HEK293 (cell line): Measurements from ENCODE around the gene TGFB2.

Source experiments
- CTCF ChIA-PET: fragments of 350-600 bp; formaldehyde crosslinking; extraction: SDS; loops from one replicate; lab custom pipeline; 2021; ENCODE audit warnings: antibody characterized with exemption; lab: Yijun Ruan, JAX
- POLR2A ChIA-PET: fragments of 300-600 bp; formaldehyde crosslinking; extraction: SDS; loops from one replicate; lab custom pipeline; 2020; ENCODE audit warnings: antibody characterized with exemption, inconsistent platforms; lab: Yijun Ruan, JAX
- H3K27ac ChIP-seq: fragments of 200-500 bp; sonication (Bioruptor generic); 2 replicates; pipeline ENCODE4 v1.5.1; 2014; ENCODE audit warnings: low read depth, low read length, control low read depth, inconsistent platforms; ENCODE audit errors: extremely low read depth
- H3K36me3 ChIP-seq, 2 experiments: fragments of 200-500 bp in 1 of 2; sonication (Bioruptor generic) in 1 of 2; 1 replicate in 1 of 2; 2 replicates in 1 of 2; pipeline ENCODE4 v1.5.1; 2014 to 2017; ENCODE audit warnings: inconsistent platforms in 2 of 2, low read length in 2 of 2; ENCODE audit not compliant: control insufficient read depth in 2 of 2, insufficient read depth in 1 of 2
- H3K4me1 ChIP-seq: fragments of 200-500 bp; sonication (Bioruptor generic); 2 replicates; pipeline ENCODE4 v1.5.1; 2014; ENCODE audit warnings: mild to moderate bottlenecking, low read length, inconsistent platforms; ENCODE audit not compliant: control insufficient read depth, insufficient read depth
- H3K4me3 ChIP-seq: 2 replicates; pipeline ENCODE4 v1.5.1; 2011; ENCODE audit warnings: low read depth, mild to moderate bottlenecking, control low read depth, low read length, moderate library complexity
- H3K9me3 ChIP-seq: fragments of 200-500 bp; sonication (Bioruptor generic); 2 replicates; pipeline ENCODE4 v1.5.1; 2014; ENCODE audit warnings: low read depth, low read length, inconsistent platforms; ENCODE audit not compliant: control insufficient read depth, insufficient read depth
- ATF2 ChIP-seq: fragments of 450-650 bp; formaldehyde crosslinking; IDR thresholded peaks from 2 replicates; pipeline ENCODE4 v1.5.1; 2016; ENCODE audit warnings: missing biosample characterization, missing genetic modification characterization, low read depth
- KLF16 ChIP-seq: fragments of 450-650 bp; formaldehyde crosslinking; IDR thresholded peaks from 2 replicates; pipeline ENCODE4 v1.5.1; 2017; ENCODE audit warnings: missing biosample characterization, missing genetic modification characterization
- KLF8 ChIP-seq: fragments of 450-650 bp; formaldehyde crosslinking; IDR thresholded peaks from 2 replicates; pipeline ENCODE4 v1.5.1; 2016; ENCODE audit warnings: missing biosample characterization, missing genetic modification characterization
- RBAK ChIP-seq: fragments of 450-650 bp; formaldehyde crosslinking; IDR thresholded peaks from 2 replicates; pipeline ENCODE4 v1.5.1; 2016; ENCODE audit warnings: missing biosample characterization, missing genetic modification characterization
- REPIN1 ChIP-seq: fragments of 450-650 bp; formaldehyde crosslinking; IDR thresholded peaks from 2 replicates; pipeline ENCODE4 v1.5.1; 2017; ENCODE audit warnings: missing biosample characterization, missing genetic modification characterization, low read depth
- ZEB2 ChIP-seq: fragments of 450-650 bp; formaldehyde crosslinking; IDR thresholded peaks from 2 replicates; pipeline ENCODE4 v1.5.1; 2016; ENCODE audit warnings: missing biosample characterization, missing genetic modification characterization
- ZNF202 ChIP-seq: fragments of 450-650 bp; formaldehyde crosslinking; IDR thresholded peaks from 2 replicates; pipeline ENCODE4 v1.5.1; 2016; ENCODE audit warnings: missing biosample characterization, missing genetic modification characterization, borderline replicate concordance
- ZNF239 ChIP-seq: fragments of 450-650 bp; formaldehyde crosslinking; IDR thresholded peaks from 2 replicates; pipeline ENCODE4 v1.5.1; 2016; ENCODE audit warnings: missing biosample characterization, missing genetic modification characterization
- ZNF266 ChIP-seq: fragments of 450-650 bp; formaldehyde crosslinking; IDR thresholded peaks from 2 replicates; pipeline ENCODE4 v1.5.1; 2016; ENCODE audit warnings: missing biosample characterization, missing genetic modification characterization, low read depth
- ZNF335 ChIP-seq: fragments of 450-650 bp; formaldehyde crosslinking; conservative IDR thresholded peaks from 2 replicates; pipeline ENCODE4 v1.5.1; 2016; ENCODE audit warnings: missing biosample characterization, missing genetic modification characterization
- ZNF366 ChIP-seq: fragments of 450-650 bp; formaldehyde crosslinking; conservative IDR thresholded peaks from 2 replicates; pipeline ENCODE4 v1.5.1; 2016; ENCODE audit warnings: missing biosample characterization, missing genetic modification characterization
- ZNF521 ChIP-seq: fragments of 450-650 bp; formaldehyde crosslinking; IDR thresholded peaks from 2 replicates; pipeline ENCODE4 v1.5.1; 2017; ENCODE audit warnings: missing biosample characterization, mild to moderate bottlenecking, missing genetic modification characterization
- ZNF529 ChIP-seq: fragments of 450-650 bp; formaldehyde crosslinking; IDR thresholded peaks from 2 replicates; pipeline ENCODE4 v1.5.1; 2017; ENCODE audit warnings: missing genetic modification characterization, missing biosample characterization; ENCODE audit not compliant: insufficient replicate concordance
- ZNF548 ChIP-seq: fragments of 450-650 bp; formaldehyde crosslinking; IDR thresholded peaks from 2 replicates; pipeline ENCODE4 v1.5.1; 2016; ENCODE audit warnings: missing biosample characterization, missing genetic modification characterization
- ZNF623 ChIP-seq: fragments of 450-650 bp; formaldehyde crosslinking; IDR thresholded peaks from 2 replicates; pipeline ENCODE4 v1.5.1; 2016; ENCODE audit warnings: missing biosample characterization, missing genetic modification characterization
- ZNF629 ChIP-seq: fragments of 450-650 bp; formaldehyde crosslinking; IDR thresholded peaks from 2 replicates; pipeline ENCODE4 v1.5.1; 2017; ENCODE audit warnings: missing biosample characterization, missing genetic modification characterization

The TGFB2 gene

GRCh38 chr1:218479436-218480115 is 134.4 kb downstream of the TGFB2 start:
- ChIA-PET POLR2A (interaction anchor here (0.6 kb wide), 1 partner anchor 32 kb away, joined by 4 read pairs; no protein-coding TSS in a partner anchor), CTCF (interaction anchor here (1.3 kb wide), 1 partner anchor 9 kb away, joined by 6 read pairs; no protein-coding TSS in a partner anchor)
- H3K27ac ChIP-seq: no peak overlapping the region
- no peaks in the 10 kb centered on the region for H3K9me3 ChIP-seq
- no peaks in the 10 kb centered on the region; the same call in 1 of the 2 replicates for H3K4me1 ChIP-seq
- H3K4me3 ChIP-seq: no peak overlapping the region
- H3K36me3 ChIP-seq: no peaks in the 10 kb centered on the region
- TF ChIP-seq ZNF548 (no peak), REPIN1 (tag by site-specific recombination) (no peak), ZNF623 (no peak), KLF8 (no peak), KLF16 (tag by site-specific recombination) (no peak), ZNF521 (tag by site-specific recombination) (no peak), RBAK (tag by site-specific recombination) (no peak), ZNF266 (tag by site-specific recombination) (no peak)
- TF ChIP-seq, all 188 proteins: peak for 0

DNA sequence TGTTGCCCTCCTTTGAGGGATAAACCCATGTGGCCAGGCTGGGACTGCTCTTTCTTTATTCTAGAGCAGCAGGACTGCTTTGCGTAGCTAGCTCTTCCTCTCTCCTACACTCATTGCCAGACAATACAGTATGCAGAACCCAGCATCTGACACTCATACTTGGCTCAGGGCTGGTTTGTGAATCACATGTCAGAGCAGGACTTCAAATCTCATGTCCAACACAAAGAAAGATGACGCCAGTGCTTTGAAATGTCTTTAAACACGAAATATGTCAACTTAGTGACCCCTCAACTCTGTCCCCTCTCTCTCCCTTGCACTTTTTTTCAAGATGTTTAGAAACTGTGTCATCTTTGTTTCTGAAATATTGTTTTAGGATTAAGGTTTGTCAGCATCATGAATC is 135.0 kb downstream of the TGFB2 start:
- no peaks in the 10 kb centered on the region; the same call in 1 of the 2 replicates for H3K4me1 ChIP-seq
- no peak overlapping the region for H3K27ac ChIP-seq
- H3K36me3 ChIP-seq: no peaks in the 10 kb centered on the region
- H3K4me3 ChIP-seq: no peak overlapping the region
- ChIA-PET CTCF (interaction anchor here (0.8 to 1.3 kb wide), 2 partner anchors 9 to 101 kb away, joined by 3 to 6 read pairs; no protein-coding TSS in a partner anchor), POLR2A (no interaction called here)
- no peaks in the 10 kb centered on the region for H3K9me3 ChIP-seq
- no peak for TF ChIP-seq ZNF202 (tag by site-specific recombination)
- no peak for TF ChIP-seq ZNF239 (tag by site-specific recombination)
- TF ChIP-seq, all 188 proteins: peak for 0

GRCh38 chr1:218480588-218481099 is 135.5 kb downstream of the TGFB2 start:
- Histone ChIP-seq H3K9me3 (no peaks in the 10 kb centered on the region), H3K27ac (no peak overlapping the region), H3K4me3 (no peak overlapping the region), H3K4me1 (no peaks in the 10 kb centered on the region; the same call in 1 of the 2 replicates), H3K36me3 (no peaks in the 10 kb centered on the region)
- ChIA-PET CTCF (interaction anchor here (0.8 to 1.3 kb wide), 2 partner anchors 8 to 102 kb away, joined by 3 to 6 read pairs; no protein-coding TSS in a partner anchor), POLR2A (interaction anchor here (1.1 kb wide), 1 partner anchor 100 kb away, joined by 4 read pairs; no protein-coding TSS in a partner anchor)
- TF ChIP-seq ZNF366 (peak; percentile 43), ZNF529 (tag by site-specific recombination) (no peak), ZNF335 (tag by site-specific recombination) (0 out of 2 replicates have a peak, but pooled peaks have one; percentile 15), ZEB2 (tag by site-specific recombination) (peak; percentile 60; the same call in 1 of the 2 replicates), ATF2 (tag by site-specific recombination) (peak; percentile 49), ZNF629 (tag by site-specific recombination) (peak; percentile 38; the same call in 1 of the 2 replicates)
